OCI-LY7 (cell line): Measurements from ENCODE around the gene ASAH2.

ENCODE experiments used
- EZH2phosphoT487 ChIP-seq: fragments of 200-600 bp; sonication (generic); IDR thresholded peaks from 2 replicates; pipeline ENCODE4 v1.6.1; 2018; ENCODE audit warnings: low read depth, borderline replicate concordance, mild to moderate bottlenecking, mixed run types, antibody characterized with exemption, low read length, moderate library complexity, mixed read lengths
- TF ChIP-seq, protein P1 (sequence below): fragments of 200-600 bp; sonication (generic); conservative IDR thresholded peaks from 2 replicates; pipeline ENCODE4 v1.5.1; 2014; ENCODE audit warnings: mild to moderate bottlenecking, antibody characterized with exemption, low read length, moderate library complexity, mixed read lengths

DNA sequence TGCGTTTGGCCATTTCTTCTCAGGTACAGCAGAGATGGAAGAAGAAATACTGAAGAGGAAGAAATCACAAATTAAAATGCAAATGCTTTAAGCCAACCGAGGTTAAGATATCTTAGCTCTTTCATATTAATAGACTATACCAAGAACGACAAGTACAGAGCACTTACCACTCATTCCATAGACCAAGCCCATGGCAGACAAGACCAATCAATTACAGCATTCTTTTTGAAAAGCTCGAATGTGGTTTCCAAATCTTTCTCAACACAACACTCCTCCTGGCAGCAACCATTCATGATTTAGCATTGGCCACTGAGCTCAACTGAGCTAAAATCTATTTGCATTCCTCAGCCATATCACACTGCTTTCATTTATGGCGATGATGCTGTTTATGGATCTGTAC, 2.7 kb downstream of the ASAH2 start:
- TF ChIP-seq, protein P1, sequence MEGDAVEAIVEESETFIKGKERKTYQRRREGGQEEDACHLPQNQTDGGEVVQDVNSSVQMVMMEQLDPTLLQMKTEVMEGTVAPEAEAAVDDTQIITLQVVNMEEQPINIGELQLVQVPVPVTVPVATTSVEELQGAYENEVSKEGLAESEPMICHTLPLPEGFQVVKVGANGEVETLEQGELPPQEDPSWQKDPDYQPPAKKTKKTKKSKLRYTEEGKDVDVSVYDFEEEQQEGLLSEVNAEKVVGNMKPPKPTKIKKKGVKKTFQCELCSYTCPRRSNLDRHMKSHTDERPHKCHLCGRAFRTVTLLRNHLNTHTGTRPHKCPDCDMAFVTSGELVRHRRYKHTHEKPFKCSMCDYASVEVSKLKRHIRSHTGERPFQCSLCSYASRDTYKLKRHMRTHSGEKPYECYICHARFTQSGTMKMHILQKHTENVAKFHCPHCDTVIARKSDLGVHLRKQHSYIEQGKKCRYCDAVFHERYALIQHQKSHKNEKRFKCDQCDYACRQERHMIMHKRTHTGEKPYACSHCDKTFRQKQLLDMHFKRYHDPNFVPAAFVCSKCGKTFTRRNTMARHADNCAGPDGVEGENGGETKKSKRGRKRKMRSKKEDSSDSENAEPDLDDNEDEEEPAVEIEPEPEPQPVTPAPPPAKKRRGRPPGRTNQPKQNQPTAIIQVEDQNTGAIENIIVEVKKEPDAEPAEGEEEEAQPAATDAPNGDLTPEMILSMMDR = no peak
- no peak for TF ChIP-seq EZH2phosphoT487
